Daoy (cell line): ENCODE measurements around the gene PLAC8L1. TPM values are rescaled to one million over a fixed set of nuclear protein-coding genes. Genes with fewer than 3 reads are reported as not detected.
"Not testable (repeated sequence)": the region's sequence is repeated elsewhere in the genome, so short reads cannot be mapped to it uniquely, and the experiment has no call there.

ENCODE experiments used
- DNase-seq: peaks from one replicate; pipeline ENCODE4 v3.0.0-alpha.2; 2015; ENCODE audit warnings: low read depth
- total RNA-seq: library from RNA; depleted of rRNA; stranded (reverse); fragments of >200 nt; shearing (Covaris generic); gene quantifications from 2 replicates; pipeline ENCODE4 v1.2.3, GENCODE V29; 2014; rRNA removed

PLAC8L1 gene
- total RNA-seq = 0.83 and 0.91 TPM in 2 replicates

DNA sequence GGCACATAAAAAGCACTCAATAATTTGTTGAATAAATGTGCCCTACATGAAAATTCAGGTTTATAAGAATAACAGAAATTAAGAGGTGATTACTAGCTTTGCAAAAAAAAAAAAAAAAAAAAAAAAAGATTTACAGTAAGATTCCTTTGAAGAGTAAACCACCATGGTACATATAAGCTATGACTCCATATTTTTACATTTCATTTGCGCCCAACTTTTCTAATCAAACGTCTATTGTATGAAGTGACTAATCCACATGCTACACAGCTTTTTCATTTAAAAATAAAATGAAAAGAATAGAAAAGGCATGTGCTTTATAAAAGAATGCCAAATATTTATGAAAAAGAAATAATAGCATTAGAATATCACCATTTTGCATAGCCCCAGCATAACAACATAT is at the start of gene PLAC8L1:
Gene PLAC8L1, minus strand, starts transcription at position 101 of the 400 bp plus-strand sequence. CDS start 1,266 bp downstream, outside the sequence.
- no peak for DNase-seq

GRCh38 chr5:146151970-146152369 is 46.6 kb upstream of the PLAC8L1 start:
- DNase-seq = no peak

DNA sequence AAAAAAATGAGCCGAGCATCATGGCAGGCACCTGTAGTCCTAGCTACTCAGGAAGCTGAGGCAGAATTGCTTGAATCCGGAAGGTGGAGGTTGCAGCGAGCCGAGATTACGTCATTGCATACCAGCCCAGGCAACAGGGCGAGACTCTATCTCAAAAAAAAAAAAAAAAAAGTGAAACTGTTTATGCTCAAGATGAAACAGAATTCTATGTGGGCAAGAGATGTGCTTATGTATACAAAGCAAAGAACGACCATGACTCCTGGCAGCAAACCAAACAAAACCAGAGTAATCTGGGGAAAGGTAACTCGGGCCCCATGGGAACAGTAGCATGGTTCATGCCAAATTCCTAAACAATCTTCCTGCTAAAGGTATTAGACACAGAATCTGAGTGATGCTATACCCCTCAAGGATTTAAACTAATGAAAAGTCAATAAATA is 32.6 kb upstream of the PLAC8L1 start:
- DNase-seq = peak; percentile 81

- DNase-seq = no peak
Observed at GRCh38 chr5:146130440-146131045, 25.2 kb upstream of the PLAC8L1 start.

DNA sequence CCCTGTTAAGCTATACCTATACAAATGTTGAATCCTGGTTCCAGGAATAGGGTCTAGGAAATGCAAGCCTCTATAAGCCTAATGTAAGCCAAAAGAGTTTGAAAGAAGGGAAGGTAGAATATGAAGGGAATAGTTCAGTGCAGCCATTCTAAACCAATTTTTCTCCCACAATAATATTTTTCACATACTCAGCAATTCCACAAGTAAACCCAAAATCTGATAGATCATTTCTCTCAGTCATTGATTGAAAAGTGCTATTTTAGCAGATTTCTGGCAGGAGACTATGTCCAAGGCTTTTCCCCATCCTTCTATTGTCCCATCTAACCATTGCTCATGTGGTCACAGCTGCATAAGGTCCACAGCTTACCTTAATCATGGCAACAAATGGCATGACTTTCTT is 20.7 kb upstream of the PLAC8L1 start:
- no peak for DNase-seq

DNA sequence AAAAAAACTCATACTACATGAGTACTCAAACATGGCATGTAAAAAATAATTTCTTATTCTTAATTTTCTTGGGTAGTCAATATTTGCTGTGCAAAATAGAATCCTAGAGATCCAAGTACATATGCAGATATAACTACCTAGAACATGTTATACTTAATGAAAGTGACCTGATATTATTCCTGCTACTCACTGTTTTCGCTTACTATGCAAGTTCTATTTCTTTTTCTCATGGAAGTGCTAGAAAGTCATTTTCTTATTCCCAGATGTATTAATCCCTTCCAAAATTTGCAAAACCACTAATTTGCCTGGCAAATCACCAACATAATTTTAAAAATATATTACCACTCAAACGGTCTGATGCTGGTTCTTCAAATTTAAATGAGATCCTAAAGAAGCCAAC is 19.2 kb upstream of the PLAC8L1 start:
- no peak for DNase-seq

DNA sequence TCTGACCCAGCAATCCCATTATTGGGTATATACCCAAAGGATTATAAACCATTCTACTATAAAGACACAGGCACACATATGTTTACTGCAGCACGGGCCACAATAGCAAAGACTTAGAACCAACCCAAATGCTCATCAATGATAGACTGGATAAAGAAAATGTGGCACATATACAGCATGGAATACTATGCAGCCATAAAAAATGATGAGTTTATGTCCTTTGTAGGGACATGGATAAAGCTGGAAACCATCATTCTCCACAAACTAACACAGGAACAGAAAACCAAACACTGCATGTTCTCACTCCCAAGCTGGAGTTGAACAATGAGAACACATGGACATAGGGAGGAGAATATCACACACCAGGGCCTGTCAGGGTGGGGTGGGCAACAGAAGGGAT is 16.1 kb upstream of the PLAC8L1 start:
- not testable (repeated sequence) for DNase-seq

DNA sequence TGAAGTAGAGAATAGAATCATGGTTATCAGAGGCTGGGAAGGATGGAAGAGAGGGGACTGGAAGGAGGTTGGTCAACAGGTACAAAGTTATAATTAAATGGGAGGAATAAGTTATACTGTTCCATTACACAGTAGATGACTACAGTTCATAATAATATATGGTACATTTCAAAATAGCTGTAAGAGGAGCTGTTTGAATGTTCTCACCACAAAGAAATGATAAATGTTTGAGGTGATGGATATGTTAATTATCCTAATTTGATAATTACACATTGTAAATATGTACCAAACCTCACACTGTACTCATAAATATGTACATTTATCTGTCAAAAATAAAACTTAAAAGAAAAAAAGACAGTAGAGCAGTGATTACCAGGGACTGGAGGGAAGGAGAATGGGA is 12.9 kb upstream of the PLAC8L1 start:
- no peak for DNase-seq

DNA sequence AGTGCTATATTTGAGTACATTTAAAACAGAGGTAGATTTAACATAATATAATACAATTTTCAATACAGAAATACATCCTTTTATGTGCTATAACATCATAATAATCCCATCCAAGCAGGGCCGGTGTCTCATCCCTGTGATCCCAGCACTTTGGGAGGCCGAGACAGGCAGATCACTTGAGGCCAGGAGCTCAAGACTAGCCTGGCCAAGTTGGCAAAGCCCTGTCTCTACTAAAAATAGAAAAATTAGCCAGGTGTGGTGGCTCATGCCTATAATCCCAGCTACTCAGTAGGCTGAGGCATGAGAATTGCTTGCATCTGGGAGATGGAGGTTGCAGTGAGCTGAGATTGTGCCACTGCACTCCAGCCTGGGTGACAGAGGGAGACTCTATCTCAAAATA is 11.8 kb upstream of the PLAC8L1 start:
- DNase-seq = not testable (repeated sequence)

DNA sequence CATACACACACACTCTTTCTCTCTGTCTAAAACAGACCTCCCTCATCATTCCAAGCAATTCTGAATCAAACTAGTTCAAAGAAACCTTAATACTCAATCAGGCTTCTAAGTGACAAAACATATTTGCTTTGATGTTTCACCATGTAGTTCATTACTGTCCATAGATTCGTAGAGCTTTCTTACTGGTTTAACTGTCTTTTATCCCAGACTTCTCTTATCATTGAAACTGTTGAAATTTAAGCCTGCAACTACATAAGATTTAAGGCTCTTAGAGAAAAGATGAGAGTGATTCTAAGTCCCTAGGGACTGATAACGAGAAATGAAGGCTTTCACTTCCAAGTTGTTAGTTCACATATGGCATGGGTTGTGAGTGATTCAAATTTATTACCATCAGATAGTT is 11.0 kb upstream of the PLAC8L1 start:
- no peak for DNase-seq

DNA sequence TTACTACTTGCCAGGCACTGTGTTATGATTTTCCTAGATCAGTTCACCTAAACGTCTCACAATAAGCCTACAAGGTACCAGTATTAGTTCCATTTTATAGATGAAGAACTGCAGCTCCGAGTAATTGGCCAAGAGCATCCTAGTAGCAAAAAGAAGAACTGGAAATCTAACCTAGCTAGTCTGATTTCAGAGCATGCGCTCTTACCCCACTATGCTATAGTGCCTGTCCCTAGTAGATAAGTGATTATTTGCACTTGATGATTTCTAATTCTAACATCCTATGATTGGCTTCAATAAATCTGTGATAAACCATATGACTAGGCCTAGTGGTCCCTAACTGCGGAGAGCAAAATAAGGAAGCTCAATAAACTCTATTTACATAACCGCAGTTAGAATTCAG is 7.1 kb upstream of the PLAC8L1 start:
- DNase-seq = no peak

- no peak for DNase-seq
Observed at GRCh38 chr5:146111409-146111808, 6.0 kb upstream of the PLAC8L1 start.

- no peak for DNase-seq
Observed at GRCh38 chr5:146109379-146109778, 4.0 kb upstream of the PLAC8L1 start.

DNA sequence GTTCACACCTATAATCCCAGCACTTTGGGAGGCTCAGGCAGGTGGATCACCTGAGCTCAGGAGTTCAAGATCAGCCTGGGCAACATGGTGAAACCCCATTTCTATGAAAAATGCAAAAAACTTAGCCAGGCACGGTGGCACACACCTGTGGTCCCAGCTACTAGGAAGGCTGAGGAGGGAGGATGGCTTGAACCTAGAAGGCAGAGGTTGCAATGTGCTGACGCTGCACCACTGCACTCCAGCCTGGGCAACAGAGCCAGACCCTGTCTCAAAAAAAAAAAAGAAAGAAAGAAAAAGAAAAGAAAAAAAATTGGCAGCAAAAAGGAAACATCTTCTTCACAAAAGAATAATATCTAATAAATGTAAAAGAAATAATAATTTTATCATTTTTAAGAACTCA is 3.5 kb upstream of the PLAC8L1 start:
- not testable (repeated sequence) for DNase-seq

GRCh38 chr5:146107901-146108300 is 2.5 kb upstream of the PLAC8L1 start:
- DNase-seq = no peak

- no peak for DNase-seq
Observed at GRCh38 chr5:146103594-146103993, 1.8 kb downstream of the PLAC8L1 start.

DNA sequence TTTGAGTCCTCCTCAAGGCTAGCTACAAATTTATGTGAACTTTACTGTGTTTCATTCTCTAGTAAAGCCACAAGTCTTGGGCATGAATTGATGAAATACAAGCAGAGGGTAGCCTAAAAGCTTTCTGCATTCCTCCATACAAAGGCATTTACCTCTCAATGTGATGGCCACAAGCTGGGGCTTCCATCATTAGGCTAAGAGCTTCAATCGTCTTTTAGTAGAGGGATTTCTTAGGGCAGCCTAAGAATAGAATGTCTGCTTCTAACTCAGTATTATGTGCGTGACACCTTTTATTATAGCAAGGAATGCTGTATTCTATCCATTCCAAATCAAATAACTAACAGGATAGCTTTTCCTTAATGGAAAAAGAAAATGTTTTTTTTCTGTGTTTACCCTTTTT is 3.7 kb downstream of the PLAC8L1 start:
- no peak for DNase-seq

DNA sequence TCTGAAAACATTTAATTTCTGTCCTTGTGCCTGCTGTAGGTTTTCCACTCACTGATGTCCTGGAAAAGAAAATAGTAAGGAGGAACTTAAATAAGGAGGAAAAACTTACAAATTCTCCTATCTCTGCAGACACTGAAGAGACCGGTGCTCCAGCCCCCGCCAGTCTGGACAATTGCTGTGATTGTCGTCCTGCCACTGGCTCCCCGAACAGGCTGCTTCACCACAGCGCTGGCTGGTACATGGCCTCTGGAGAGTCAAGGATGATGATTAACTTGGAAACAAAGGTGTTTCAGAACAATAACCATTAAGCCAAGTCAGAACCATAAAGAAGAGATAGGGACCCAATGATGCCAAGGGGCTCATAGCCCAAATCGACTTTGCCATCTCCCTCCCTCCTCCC is 7.3 kb downstream of the PLAC8L1 start:
- DNase-seq = no peak

DNA sequence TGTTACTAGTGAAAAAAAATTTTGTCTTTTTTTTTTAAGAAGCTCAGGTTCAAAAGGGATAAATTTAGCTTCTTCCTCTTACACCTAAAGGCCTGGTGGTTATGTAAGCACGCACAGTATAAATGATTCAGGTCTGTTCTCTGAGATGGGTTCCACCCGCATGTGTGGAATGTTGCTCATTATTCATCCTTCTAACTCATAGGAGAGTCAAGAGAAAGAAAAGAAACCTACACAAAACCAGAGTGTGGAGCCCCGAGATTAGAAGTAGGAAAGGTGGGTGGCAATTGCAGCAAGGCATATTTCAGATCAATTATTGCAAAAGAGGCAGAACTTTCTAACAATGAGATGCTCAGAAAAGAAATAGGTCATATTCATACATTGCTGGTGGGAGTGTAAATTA is 13.5 kb downstream of the PLAC8L1 start:
- no peak for DNase-seq

GRCh38 chr5:146089287-146089686 is 16.1 kb downstream of the PLAC8L1 start:
- DNase-seq = no peak

GRCh38 chr5:146088098-146088497 is 17.3 kb downstream of the PLAC8L1 start:
- no peak for DNase-seq

- no peak for DNase-seq
Observed at GRCh38 chr5:146084376-146084775, 21.0 kb downstream of the PLAC8L1 start.

GRCh38 chr5:146082798-146083197 is 22.6 kb downstream of the PLAC8L1 start:
- DNase-seq = no peak

- no peak for DNase-seq
Observed at GRCh38 chr5:146081556-146081955, 23.8 kb downstream of the PLAC8L1 start.
